ENCODE results near the gene GPR65. TPM values are rescaled to one million over a fixed set of nuclear protein-coding genes. Genes with fewer than 3 reads are reported as not detected.

Gene GPR65
- total and polyA plus RNA-seq, 2 experiments from 2014 or later, result not detected

- no peak overlapping the region for H3K4me2 ChIP-seq
- no peaks in the 10 kb centered on the region for H3K79me2 ChIP-seq (replicated peaks; ENCODE audit: insufficient read depth)
- H3K27ac ChIP-seq (ENCODE audit: low read depth), result no peak overlapping the region
- no peaks in the 10 kb centered on the region for H3K36me3 Mint-ChIP-seq (ENCODE audit: low read depth)
- no peaks in the 10 kb centered on the region for H3F3A ChIP-seq (replicated peaks; ENCODE audit: low read depth)
- ATAC-seq (no peak), DNase-seq (ENCODE audit: low spot score) (no peak)
- H3K27ac Mint-ChIP-seq, result no peak overlapping the region
- H3K4me1 ChIP-seq (ENCODE audit: insufficient read depth), result no peaks in the 10 kb centered on the region
- peaks cover 6% of the 10 kb centered on the region; the same call in 1 of the 2 replicates for H3K9me2 ChIP-seq (ENCODE audit: insufficient read depth)
- no peaks in the 10 kb centered on the region for H3K36me3 ChIP-seq (ENCODE audit: insufficient read depth)
- H4K20me1 ChIP-seq (replicated peaks; ENCODE audit: insufficient read depth), result no peaks in the 10 kb centered on the region
- no peaks in the 10 kb centered on the region; the same call in 2 of the 3 replicates for H3K9me3 Mint-ChIP-seq
- no peak for TF ChIP-seq ZNF114 (CRISPR knock-in tag; IDR thresholded peaks at IDR 0.05)
- TF ChIP-seq POLR2AphosphoS5 (IDR thresholded peaks at IDR 0.05; ENCODE audit: low read depth), result no peak
- TF ChIP-seq CTCF (conservative IDR thresholded peaks at IDR 0.05; ENCODE audit: low read depth in 2 of 2), result no peak
- TF ChIP-seq, protein P1, sequence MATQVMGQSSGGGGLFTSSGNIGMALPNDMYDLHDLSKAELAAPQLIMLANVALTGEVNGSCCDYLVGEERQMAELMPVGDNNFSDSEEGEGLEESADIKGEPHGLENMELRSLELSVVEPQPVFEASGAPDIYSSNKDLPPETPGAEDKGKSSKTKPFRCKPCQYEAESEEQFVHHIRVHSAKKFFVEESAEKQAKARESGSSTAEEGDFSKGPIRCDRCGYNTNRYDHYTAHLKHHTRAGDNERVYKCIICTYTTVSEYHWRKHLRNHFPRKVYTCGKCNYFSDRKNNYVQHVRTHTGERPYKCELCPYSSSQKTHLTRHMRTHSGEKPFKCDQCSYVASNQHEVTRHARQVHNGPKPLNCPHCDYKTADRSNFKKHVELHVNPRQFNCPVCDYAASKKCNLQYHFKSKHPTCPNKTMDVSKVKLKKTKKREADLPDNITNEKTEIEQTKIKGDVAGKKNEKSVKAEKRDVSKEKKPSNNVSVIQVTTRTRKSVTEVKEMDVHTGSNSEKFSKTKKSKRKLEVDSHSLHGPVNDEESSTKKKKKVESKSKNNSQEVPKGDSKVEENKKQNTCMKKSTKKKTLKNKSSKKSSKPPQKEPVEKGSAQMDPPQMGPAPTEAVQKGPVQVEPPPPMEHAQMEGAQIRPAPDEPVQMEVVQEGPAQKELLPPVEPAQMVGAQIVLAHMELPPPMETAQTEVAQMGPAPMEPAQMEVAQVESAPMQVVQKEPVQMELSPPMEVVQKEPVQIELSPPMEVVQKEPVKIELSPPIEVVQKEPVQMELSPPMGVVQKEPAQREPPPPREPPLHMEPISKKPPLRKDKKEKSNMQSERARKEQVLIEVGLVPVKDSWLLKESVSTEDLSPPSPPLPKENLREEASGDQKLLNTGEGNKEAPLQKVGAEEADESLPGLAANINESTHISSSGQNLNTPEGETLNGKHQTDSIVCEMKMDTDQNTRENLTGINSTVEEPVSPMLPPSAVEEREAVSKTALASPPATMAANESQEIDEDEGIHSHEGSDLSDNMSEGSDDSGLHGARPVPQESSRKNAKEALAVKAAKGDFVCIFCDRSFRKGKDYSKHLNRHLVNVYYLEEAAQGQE (IDR thresholded peaks at IDR 0.05; ENCODE audit: unreplicated experiment), result no peak
- TF ChIP-seq EZH2 (IDR thresholded peaks at IDR 0.05; ENCODE audit: low read depth, unreplicated experiment), result no peak
- no peak for TF ChIP-seq CREB1 (CRISPR knock-in tag; IDR thresholded peaks at IDR 0.05; ENCODE audit: low read depth)
- no peak for TF ChIP-seq ZNF462 (CRISPR knock-in tag; IDR thresholded peaks at IDR 0.05)
- no peak for TF ChIP-seq STAT1 (IDR thresholded peaks at IDR 0.05; ENCODE audit: unreplicated experiment)
- TF ChIP-seq JUNB (IDR thresholded peaks at IDR 0.05; ENCODE audit: unreplicated experiment), result no peak
- TF ChIP-seq EZH2phosphoT487 (IDR thresholded peaks at IDR 0.05; ENCODE audit: unreplicated experiment), result no peak
- TF ChIP-seq NANOG (IDR thresholded peaks at IDR 0.05; ENCODE audit: borderline replicate concordance), result no peak
- TF ChIP-seq, protein P2, sequence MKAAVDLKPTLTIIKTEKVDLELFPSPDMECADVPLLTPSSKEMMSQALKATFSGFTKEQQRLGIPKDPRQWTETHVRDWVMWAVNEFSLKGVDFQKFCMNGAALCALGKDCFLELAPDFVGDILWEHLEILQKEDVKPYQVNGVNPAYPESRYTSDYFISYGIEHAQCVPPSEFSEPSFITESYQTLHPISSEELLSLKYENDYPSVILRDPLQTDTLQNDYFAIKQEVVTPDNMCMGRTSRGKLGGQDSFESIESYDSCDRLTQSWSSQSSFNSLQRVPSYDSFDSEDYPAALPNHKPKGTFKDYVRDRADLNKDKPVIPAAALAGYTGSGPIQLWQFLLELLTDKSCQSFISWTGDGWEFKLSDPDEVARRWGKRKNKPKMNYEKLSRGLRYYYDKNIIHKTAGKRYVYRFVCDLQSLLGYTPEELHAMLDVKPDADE (IDR thresholded peaks at IDR 0.05), result no peak
- no peak for TF ChIP-seq ZNF331 (CRISPR knock-in tag; IDR thresholded peaks at IDR 0.05; ENCODE audit: low read depth)
- H3K27me3 ChIP-seq (ENCODE audit: insufficient read depth), result no peaks in the 10 kb centered on the region
- H3K4me1 Mint-ChIP-seq, result no peaks in the 10 kb centered on the region
- no peak overlapping the region for H3K4me3 Mint-ChIP-seq
- H3K27me3 Mint-ChIP-seq (ENCODE audit: insufficient read depth, low read depth, poor library complexity), result no peaks in the 10 kb centered on the region
- H2AFZ ChIP-seq, result no peak overlapping the region
- H3K4me3 ChIP-seq, result no peak overlapping the region
Observed at GRCh38 chr14:88060576-88060975, 55.6 kb downstream of the GPR65 start.

Measured in GM23338 (cell line).